ENCODE results near the gene MESP2. TPM values are rescaled to one million over a fixed set of nuclear protein-coding genes. Genes with fewer than 3 reads are reported as not detected.

The MESP2 gene, protein sequence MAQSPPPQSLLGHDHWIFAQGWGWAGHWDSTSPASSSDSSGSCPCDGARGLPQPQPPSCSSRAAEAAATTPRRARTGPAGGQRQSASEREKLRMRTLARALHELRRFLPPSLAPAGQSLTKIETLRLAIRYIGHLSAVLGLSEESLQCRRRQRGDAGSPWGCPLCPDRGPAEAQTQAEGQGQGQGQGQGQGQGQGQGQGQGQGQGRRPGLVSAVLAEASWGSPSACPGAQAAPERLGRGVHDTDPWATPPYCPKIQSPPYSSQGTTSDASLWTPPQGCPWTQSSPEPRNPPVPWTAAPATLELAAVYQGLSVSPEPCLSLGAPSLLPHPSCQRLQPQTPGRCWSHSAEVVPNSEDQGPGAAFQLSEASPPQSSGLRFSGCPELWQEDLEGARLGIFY
- not detected for polyA plus RNA-seq (2012; ENCODE audit: missing spikeins)

DNA sequence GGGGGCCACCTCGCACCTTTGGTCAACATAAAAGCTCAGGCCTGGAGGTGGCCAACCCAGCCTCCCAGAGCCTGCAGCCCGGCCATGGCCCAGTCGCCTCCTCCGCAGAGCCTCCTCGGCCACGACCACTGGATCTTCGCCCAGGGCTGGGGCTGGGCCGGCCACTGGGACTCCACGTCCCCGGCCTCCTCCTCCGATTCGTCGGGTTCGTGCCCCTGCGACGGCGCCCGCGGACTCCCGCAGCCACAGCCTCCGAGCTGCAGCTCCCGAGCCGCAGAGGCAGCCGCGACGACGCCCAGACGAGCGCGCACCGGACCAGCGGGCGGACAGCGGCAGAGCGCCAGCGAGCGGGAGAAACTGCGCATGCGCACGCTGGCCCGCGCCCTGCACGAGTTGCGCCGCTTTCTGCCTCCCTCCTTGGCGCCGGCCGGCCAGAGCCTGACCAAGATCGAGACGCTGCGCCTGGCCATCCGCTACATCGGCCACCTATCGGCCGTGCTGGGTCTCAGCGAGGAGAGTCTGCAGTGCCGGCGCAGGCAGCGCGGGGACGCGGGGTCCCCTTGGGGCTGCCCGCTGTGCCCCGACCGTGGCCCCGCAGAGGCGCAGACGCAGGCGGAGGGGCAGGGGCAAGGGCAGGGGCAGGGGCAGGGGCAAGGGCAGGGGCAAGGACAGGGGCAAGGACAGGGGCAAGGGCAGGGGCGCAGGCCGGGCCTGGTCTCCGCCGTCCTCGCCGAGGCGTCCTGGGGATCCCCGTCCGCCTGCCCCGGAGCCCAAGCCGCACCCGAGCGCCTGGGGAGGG, at the start of gene MESP2:
Gene MESP2, plus strand, starts transcription at position 59 of the 799 bp plus-strand sequence. Its CDS starts 26 bp downstream, at position 85.
- FAIRE-seq (peak; percentile 79), DNase-seq (ENCODE audit: insufficient read length) (peak; percentile 75)
- TF ChIP-seq POLR2A (IDR thresholded peaks at IDR 0.05; ENCODE audit: low read depth, low read length) (no peak), TAF1 (IDR thresholded peaks at IDR 0.05; ENCODE audit: borderline replicate concordance, low read depth, low read length) (no peak), POLR2AphosphoS5 (IDR thresholded peaks at IDR 0.05; ENCODE audit: low read depth, low read length) (no peak)

DNA sequence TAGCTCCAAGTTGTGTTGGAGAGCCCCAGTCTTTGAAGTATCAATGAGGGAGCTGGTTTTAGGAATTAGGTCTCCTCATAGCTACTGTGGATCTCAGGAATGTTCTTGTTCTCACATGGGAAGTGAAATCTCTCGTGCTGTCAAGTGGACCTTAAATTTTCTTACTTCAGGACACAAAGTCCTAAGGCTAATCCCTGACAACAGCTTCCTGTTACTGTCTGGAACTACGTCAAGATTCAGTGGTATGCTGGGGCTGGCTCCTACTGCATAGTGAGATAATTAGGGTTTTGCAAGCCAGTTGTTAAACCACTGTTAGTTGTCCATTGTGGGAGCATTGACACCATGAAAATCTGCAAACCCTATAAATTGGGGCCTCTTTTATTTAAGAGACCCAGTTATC, 47.9 kb upstream of the MESP2 start:
- FAIRE-seq (no peak), DNase-seq (ENCODE audit: insufficient read length) (no peak)
- no peak for TF ChIP-seq TAF1 (IDR thresholded peaks at IDR 0.05; ENCODE audit: borderline replicate concordance, low read depth, low read length)
- no peak for TF ChIP-seq POLR2AphosphoS5 (IDR thresholded peaks at IDR 0.05; ENCODE audit: low read depth, low read length)
- no peak for TF ChIP-seq POLR2A (IDR thresholded peaks at IDR 0.05; ENCODE audit: low read depth, low read length)

DNA sequence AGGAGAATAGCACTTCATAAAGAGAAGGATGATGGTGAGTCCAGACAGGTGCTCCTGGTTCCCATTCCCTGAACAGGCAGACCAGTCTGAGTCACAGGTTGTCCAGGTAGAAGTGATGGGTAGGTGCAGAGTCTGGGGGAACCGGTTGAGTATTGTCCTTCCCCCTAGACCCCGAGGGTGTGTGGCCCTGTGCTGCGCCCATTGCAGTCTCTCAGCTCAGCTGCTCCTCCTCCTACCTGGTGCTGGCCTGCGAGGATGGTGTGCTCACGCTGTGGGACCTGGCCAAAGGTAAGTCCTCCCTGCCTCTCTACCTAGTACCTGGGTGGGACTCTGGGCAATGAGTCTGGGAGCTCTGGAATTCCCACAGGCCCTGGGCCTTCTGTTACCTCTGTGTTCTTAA, 44.9 kb upstream of the MESP2 start:
- DNase-seq (ENCODE audit: insufficient read length), result no peak
- FAIRE-seq, result no peak
- no peak for TF ChIP-seq POLR2AphosphoS5 (IDR thresholded peaks at IDR 0.05; ENCODE audit: low read depth, low read length)

DNA sequence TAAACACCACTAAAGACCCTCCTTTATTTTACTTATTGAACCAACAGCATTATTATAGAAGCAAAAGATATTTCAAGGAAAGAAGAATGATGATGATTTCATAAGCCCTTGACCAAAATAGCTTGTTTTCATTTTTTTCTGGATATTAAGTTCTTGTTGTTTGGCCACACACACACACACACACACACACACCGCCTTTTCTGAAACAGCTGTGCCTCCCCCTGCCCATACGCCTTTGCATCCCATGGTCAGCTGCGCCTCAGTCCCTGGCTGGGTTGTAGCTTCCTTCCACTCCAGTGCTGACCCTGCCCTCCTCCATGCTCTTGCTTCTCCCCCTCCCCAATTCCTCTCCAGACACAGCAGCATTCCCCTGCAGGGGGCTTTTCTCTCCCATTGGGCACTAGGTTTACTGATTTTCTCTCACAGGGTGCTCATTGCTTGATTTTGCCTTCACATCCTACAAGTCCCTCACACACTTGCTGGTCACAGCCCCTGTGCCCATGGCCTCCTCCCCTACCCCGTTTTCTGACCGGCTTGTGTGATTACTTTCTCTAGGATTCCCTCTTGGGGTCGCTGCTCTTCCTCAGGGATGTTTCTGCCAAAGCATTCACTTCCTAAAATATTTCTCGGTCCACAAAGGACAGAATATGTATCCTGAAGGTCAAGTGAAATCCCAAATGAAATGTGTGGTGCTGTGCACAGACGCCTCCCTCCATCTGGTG, 43.5 kb upstream of the MESP2 start:
- no peak for FAIRE-seq
- no peak for DNase-seq (ENCODE audit: insufficient read length)
- TF ChIP-seq TAF1 (IDR thresholded peaks at IDR 0.05; ENCODE audit: borderline replicate concordance, low read depth, low read length) (no peak), POLR2A (IDR thresholded peaks at IDR 0.05; ENCODE audit: low read depth, low read length) (no peak), POLR2AphosphoS5 (IDR thresholded peaks at IDR 0.05; ENCODE audit: low read depth, low read length) (no peak)

DNA sequence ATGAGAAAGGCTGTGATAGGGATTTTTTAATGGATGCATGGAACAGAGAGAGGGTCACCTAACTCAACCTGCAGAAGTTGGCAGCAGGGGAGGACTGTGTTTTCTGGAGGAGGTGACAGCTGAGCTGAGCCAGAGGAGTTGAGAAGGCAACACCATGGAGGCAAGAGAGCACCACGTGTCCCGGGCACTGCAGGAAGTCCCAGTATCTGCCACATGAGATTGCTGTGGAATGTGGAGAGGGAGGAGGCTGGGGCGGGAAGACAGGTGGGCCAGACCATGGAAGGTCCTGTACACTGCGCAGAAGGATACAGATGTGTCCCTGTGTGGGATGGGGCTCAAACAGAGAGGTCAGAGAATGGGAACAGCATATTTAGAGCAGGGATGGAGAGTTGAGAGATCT, 40.4 kb upstream of the MESP2 start:
- TF ChIP-seq TAF1 (IDR thresholded peaks at IDR 0.05; ENCODE audit: borderline replicate concordance, low read depth, low read length) (no peak), POLR2AphosphoS5 (IDR thresholded peaks at IDR 0.05; ENCODE audit: low read depth, low read length) (no peak), POLR2A (IDR thresholded peaks at IDR 0.05; ENCODE audit: low read depth, low read length) (no peak)
- no peak for FAIRE-seq
- DNase-seq (ENCODE audit: insufficient read length), result no peak

DNA sequence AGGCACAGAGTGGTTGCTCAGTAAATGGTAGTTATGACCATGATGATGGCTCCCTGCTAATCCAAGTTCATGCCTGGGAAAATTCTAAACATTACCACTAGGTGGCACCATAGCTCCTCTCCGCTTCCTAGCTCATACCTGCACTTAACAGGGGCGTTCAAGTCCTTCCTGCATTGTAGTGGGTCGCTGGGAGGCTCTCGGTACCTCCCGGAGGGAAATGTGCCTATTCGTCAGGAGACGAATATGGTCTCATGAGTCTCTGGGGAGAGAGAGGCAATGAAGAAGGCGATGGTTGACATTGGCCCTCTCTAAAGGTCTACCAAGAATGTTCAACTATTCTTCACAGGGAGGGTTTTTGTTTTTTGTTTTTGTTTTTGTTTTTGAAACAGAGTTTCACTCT, 36.0 kb upstream of the MESP2 start:
- peak; percentile 81 for FAIRE-seq
- TF ChIP-seq POLR2A (IDR thresholded peaks at IDR 0.05; ENCODE audit: low read depth, low read length), result no peak
- no peak for TF ChIP-seq TAF1 (IDR thresholded peaks at IDR 0.05; ENCODE audit: borderline replicate concordance, low read depth, low read length)
- no peak for TF ChIP-seq POLR2AphosphoS5 (IDR thresholded peaks at IDR 0.05; ENCODE audit: low read depth, low read length)
- no peak for DNase-seq (ENCODE audit: insufficient read length)

DNA sequence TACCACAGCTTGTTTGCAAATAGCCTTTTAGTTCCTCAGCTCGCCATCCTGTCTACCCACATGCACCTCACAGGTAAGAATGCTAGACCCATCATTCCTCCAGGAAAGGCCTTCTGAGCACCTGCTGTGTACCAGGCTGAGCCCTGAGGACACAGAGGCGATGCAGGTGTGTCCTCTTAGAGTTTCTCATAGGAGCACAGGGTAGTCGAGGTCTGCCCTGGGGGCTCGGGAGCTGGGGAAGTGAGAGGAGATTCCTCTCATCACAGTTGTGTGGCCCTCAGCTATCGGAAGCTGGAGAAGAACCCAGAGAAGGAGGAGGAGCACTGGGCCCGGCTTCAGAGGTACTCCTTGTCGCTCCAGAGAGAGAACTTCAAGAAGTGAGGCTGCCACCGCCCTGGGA, 33.1 kb upstream of the MESP2 start:
- DNase-seq (ENCODE audit: insufficient read length), result no peak
- no peak for TF ChIP-seq TAF1 (IDR thresholded peaks at IDR 0.05; ENCODE audit: borderline replicate concordance, low read depth, low read length)
- no peak for TF ChIP-seq POLR2A (IDR thresholded peaks at IDR 0.05; ENCODE audit: low read depth, low read length)
- TF ChIP-seq POLR2AphosphoS5 (IDR thresholded peaks at IDR 0.05; ENCODE audit: low read depth, low read length), result no peak
- no peak for FAIRE-seq

DNA sequence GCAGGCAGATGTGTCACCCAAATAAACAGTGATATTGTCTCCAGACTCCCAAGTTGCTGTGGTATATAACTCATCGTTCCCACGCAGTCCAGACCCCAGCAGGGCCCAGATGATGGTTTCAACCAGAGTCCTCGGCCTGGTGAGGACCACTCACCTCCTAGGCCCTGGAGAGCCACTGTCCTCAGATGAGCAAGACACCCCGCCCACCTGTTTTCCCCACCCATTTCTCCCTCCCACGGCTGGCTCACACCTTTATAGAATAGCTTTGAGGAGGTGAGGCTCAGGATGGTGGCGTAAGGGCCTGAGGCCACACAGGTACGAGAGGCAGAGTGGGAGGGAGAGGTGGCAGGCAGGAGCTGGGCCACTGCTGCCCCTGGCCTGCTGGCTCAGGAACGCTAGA, 32.5 kb upstream of the MESP2 start:
- TF ChIP-seq POLR2A (IDR thresholded peaks at IDR 0.05; ENCODE audit: low read depth, low read length) (no peak), POLR2AphosphoS5 (IDR thresholded peaks at IDR 0.05; ENCODE audit: low read depth, low read length) (no peak), TAF1 (IDR thresholded peaks at IDR 0.05; ENCODE audit: borderline replicate concordance, low read depth, low read length) (no peak)
- no peak for FAIRE-seq
- no peak for DNase-seq (ENCODE audit: insufficient read length)

DNA sequence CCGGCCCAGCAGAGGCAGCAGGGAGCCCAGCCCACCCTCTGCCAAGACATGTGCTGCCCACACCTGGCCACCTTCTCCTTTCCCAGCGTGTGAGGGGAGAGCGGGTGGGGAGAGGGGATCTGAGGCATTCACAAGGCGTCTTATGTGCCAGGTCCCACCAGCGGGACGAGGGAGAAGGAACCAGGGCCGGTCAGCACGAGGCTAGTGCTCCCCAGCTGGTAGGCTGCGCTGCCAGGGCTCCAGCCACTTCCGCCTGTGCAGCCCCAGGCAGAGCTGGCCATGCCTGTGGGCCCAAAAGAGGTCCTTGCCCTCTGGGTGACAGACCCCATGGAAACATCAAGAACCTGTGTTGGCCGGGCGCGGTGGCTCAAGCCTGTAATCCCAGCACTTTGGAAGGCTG, 31.0 kb upstream of the MESP2 start:
- TF ChIP-seq POLR2AphosphoS5 (IDR thresholded peaks at IDR 0.05; ENCODE audit: low read depth, low read length) (no peak), TAF1 (IDR thresholded peaks at IDR 0.05; ENCODE audit: borderline replicate concordance, low read depth, low read length) (no peak), POLR2A (IDR thresholded peaks at IDR 0.05; ENCODE audit: low read depth, low read length) (no peak)
- no peak for FAIRE-seq
- DNase-seq (ENCODE audit: insufficient read length), result no peak

DNA sequence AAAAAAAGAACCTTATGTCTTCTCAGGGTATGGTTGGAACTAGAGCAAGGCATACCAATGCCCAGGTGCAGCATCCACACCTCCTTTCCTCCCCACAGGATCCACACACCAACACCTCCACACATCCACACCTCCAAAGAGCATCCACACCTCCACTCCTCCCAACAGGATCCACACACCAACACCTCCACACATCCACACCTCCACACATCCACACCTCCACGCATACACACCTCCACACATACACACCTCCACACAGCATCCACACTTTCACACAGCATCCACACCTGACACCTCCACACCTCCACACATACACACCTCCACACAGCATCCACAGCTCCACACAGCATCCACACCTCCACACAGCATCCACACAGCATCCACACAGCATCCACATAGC, 30.4 kb upstream of the MESP2 start:
- TF ChIP-seq POLR2A (IDR thresholded peaks at IDR 0.05; ENCODE audit: low read depth, low read length) (no peak), POLR2AphosphoS5 (IDR thresholded peaks at IDR 0.05; ENCODE audit: low read depth, low read length) (no peak), TAF1 (IDR thresholded peaks at IDR 0.05; ENCODE audit: borderline replicate concordance, low read depth, low read length) (no peak)
- FAIRE-seq (no peak), DNase-seq (ENCODE audit: insufficient read length) (no peak)

DNA sequence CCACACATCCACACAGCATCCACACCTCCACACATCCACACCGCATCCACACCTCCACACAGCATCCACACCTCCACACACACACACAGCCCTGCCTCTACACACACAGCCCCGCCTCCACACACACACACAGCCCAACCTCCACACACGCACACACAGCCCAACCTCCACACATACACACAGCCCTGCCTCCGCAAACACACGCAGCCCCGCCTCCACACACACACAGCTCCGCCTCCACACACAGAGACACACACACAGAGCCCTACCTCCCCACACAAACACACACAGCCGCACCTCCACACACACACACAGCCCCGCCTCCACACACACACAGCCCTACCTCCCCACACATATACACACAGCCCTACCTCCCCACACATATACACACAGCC, 29.7 kb upstream of the MESP2 start:
- FAIRE-seq (no peak), DNase-seq (ENCODE audit: insufficient read length) (no peak)
- no peak for TF ChIP-seq POLR2A (IDR thresholded peaks at IDR 0.05; ENCODE audit: low read depth, low read length)
- no peak for TF ChIP-seq POLR2AphosphoS5 (IDR thresholded peaks at IDR 0.05; ENCODE audit: low read depth, low read length)
- TF ChIP-seq TAF1 (IDR thresholded peaks at IDR 0.05; ENCODE audit: borderline replicate concordance, low read depth, low read length), result no peak
